HG03354 (cell line): ENCODE data around the gene TNS1.

Source experiments
- ATAC-seq: cut with Tn5 transposase; IDR thresholded peaks from one replicate; pipeline ENCODE4 v1.9.1; 2021; ENCODE audit warnings: mild to moderate bottlenecking; ENCODE audit not compliant: unreplicated experiment, poor library complexity, severe bottlenecking

The TNS1 gene

DNA sequence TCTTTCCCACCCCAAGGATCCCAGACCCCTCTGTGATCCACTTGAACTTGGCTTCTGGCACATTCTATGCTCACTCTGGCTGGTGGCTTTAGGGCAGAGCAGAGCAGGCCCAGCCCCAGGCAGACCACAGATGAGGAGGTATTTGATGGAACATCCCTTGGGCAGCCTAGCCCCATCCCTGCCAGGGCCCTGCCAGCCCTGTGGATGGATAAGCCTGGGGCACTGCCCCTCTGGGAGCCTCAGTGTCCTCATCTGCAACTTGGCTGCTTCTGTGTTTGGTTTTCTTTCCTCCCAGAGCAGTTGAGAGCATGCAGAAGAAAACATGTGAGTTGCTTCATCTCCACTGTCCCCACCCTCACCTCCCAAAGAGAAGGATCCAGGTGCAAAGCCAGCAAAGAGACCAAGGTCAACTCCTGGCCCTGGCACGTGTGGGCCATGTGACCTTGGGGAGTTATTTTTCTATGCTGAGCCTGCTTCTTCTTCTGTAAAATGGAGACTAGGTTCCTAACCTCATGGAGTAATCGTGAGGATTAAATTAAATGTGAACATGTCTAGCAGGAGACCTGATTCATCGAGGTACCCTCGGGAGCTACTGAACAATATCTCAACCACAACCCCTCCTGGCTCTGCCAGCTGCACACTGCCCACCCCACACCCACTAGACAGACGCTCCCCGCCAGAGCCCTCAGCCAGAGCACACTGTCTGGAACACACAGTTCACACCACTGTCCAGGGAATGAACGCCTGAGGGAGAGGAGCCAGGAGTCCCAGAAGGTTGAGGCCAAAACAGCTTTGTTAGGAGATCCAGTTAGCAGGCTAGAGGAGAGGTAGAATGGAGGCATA is 14.6 kb upstream of the TNS1 start:
- no peak for ATAC-seq

DNA sequence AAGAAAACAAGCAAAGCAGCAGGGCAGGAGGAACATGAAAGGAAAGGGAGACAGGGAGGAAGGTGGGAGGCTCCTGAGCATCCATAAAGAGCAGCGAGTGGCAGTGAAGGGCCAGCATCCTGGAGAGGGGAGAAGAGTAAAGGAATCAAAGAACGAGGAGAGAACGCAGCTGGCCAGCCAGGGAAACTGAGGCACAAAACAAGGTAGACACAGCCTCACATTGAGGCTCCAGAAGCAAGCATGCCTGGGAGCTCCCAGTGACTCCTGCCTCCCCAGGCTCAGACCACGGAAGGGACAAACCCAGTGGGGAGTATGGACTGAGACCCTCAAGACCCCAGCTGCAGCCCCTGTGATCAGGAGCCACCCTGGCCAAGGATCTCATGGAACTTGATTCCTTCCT is 14.0 kb upstream of the TNS1 start:
- ATAC-seq: no peak

DNA sequence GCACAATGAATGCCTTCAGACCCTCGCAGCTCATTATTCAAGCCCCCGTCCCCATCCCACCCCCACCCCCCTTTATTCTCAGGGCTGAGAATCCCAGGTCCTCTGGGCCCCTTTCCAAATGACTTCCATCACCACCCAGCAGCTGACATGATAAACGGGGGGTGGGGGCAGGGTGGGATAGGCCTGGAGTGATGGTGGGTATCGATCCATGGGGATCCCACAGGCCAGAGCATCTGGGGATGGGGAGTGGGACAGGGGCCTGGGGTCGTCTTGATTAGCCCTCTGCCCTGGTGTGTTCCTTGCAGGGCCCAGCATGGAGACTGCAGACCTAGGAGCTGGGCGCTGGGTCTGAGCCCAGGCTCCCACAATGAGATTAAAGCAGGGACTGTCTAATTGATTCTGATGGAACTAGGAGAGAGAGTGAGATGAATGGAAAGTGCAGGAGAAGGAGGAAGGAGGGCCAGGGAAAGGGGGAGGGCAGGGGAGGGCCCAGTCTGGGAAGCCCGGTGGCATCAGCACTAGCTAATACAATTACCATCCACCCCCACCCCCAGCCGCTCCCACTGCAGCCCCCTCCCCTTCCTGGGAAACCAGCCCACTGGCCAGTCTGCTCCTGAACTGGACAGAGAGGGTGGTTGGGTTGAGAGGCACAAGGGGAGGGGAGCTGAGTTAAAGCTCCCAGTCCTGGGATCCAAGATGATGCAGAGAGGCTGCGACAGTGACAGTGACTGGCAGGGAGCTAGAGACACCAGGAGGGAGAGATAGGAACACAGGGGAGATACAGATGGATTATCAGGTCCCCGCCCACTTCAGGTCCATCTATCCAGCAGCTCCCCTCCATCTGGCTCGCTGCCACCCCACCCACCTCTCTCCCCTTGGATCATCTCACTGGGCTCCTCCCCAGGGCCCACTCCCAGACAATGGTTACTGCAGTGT is 13.1 kb upstream of the TNS1 start:
- no peak for ATAC-seq

DNA sequence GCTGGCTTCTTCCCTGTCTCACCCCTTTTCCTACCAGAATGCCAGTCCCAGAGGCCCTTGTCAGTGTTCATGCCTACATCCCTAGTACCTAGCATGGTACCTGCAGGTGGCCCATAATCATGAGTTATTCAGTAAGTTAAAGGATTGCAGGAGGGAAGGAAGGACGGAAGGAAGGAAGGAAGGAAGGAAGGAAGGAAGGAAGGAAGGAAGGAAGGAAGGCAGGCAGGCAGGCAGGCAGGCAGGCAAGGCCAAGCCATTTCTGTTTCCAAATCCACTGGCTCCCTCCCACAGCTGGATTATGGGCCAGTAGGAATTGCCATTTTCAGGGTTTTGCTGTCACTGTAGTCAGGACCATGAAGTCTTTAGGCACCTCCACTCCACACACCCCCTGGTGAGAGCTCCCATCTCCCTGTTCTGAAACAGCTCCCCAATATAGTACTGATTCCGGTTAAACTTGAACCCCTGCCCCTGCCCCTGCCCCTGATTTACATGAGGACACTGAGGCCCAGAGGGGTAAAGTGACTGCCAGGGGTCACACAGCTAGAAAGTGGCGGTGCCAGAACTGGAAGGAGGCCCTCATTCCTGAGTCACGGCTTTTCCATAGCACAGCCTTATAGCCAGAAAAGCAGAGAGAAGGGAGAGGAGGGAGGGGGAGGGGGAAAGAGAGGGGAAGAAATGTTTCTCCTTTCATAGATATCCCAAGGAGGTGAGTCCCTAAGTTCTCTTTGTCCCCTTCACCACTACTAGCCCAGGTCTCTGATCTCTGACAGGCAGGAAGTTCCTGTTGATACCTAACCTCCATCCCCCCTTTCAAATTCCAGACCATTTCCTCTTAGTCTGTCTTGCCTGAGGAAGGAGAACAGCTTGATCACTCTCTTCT is 12.2 kb upstream of the TNS1 start:
- ATAC-seq: no peak

DNA sequence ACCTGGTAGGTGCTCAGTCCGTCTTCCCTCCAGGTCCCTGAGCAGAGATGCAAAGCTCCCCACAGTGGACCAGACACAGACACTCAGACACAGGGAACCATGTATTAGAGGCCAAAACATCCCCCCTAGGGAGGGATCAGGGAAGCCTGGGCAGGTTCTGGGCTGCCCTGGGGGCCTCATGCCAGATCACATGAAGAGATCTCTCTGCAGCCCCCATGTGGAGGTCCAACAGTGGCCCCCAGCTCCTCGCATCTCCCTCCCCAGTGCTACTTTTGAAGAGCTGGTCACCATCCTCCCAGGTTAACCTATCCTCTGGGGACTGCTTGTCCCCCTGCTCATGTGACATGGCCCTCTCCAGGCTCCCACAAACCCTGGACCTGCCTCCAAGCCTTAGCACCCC is 10.5 kb upstream of the TNS1 start:
- ATAC-seq: no peak

DNA sequence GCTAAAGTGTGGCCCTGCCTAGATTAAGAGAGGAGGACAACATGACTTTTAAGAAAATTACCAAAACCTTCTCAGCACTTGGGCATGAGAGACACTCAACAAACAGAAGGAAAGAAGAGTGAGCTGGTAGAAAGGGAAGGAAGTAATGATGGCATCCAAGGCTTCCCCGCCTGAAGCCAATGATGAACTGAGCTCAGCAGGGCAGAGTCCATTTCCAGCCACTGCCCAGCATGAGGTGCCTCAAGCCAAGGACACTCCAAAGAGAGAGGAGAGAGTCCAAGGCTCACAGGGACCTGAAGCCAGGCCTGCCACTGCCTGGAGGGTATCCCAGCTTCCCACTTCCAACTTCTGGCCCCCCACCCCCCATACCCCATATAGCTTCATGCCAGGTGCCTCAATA is 9.5 kb upstream of the TNS1 start:
- no peak for ATAC-seq

DNA sequence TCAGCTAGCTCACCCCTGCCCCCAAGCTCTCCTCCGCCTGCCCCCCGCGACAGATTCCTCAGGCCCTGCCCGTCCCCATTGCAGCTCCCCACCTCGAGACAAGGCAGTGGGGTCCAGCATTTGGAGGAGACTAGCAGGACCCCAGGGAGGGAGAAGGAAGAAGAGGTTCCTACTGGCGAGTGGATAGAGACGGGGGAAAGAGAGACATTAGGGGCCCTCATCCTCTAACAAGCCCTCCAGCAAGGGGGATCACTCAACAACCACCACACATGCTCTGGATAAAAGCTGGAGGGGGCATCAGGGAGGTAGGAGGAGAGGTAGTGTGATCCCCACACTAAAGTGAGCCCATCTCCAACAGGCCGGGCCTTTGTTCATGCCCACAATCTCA is 8.9 kb upstream of the TNS1 start:
- ATAC-seq: no peak

DNA sequence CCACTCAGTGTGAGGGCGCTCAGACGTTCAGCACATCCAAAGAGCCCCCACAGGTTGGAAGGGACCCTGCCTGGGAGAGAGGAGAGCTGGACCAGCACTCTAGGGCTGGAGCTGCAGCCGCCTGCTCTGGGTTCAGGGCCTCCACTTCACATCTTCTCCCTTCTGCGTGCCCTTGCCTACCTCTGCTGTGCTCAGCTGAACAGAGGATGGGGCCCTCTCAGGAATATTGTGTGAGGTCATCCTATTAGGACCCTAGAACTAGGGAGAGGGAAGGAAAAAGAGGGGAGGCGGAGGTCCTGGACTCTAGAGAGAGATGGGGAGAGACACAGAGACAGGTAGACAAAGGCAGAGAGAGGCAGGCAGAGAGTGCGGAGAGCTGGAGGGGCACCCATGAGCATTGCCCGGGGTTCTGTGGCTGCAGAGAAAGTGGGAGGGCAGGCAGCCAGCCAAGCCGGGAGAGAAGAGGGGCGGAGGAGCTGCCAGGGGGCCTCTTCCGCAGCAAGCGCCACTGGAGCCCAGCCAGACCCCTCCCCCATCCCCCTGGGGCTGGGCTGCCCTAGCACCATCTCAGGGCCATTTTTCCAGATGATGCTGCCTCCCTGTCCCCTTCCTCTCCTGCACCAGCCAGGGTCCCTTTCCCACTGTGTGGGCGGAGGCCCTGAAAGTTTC is 8.3 kb upstream of the TNS1 start:
- no peak for ATAC-seq

DNA sequence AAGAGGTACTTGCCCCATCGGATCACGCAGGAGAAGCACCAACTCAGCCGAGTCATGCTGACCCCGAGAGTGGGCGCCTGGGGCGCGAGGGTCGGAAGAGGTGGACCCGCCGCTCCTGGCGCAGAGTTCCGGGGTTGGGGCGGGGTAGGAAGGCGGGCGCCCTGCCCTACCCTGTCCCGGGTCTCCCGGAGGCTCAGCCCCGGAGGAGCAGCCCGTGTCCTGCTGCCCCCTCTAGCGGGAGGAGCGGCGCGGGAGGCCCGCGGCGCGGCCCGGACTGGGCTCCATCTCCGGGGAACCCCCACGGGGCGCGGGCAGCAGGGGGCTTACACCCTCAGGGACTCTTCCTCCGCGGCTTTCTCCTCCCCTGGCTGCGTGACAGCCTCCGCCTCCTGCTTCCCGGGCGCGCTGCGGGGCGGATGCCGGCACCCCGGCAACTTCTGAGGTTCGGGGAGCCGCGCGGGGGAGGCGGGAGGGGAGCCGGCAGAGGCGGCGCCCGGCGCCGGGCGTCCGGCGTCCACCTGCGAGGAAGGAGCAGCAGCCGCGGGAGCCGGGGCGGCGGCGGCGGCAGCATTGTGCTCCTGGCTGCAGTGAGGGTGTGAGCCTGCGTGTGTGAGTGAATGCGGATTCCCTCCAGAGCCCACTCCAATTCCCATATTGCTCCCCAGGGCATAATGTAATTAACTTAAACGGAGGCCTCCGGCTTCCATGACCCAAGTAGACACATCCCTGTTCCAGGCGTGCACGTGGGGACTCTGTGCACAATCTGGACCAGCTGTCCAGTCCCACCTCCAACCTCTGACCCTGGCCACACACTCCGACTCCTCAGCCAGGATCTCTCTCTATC is 7.6 kb upstream of the TNS1 start:
- no peak for ATAC-seq

DNA sequence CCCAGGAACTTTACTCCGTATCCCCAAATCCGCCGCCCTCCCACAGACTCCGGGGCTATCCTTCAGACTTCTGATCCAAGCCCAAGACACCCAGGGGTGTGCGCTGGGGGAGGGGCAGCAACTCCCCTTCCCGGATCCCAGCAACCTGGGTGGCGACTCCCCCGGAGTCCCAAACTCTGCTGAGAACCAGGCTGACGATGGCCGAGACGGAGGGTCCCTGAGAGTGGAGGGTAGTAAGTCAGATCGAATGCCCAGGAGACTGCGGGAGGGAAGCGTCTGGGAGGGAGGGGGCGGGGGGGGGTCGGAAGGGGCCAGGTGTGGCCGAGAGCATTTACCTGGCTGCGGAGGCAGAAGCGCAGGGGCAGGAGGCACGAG is 7.0 kb upstream of the TNS1 start:
- no peak for ATAC-seq

DNA sequence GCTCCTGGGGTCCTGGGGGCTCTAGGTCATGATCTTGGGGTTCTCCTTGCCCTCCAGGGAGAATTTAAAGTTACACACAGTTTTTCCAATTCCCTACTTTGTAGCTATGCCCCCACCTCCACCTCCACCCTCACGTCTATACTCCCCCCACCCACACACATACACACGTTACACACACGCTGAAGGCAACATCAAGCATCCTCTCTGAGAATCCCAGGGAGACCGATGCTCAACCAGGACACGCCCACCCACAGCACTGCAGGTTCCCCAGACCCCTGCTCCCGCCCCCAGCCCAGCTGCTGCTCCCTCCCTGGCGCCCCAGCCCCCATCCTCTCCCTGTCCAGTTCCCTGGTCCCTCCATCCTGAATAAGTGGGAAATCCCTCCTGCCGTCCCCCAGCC is 6.4 kb upstream of the TNS1 start:
- no peak for ATAC-seq

DNA sequence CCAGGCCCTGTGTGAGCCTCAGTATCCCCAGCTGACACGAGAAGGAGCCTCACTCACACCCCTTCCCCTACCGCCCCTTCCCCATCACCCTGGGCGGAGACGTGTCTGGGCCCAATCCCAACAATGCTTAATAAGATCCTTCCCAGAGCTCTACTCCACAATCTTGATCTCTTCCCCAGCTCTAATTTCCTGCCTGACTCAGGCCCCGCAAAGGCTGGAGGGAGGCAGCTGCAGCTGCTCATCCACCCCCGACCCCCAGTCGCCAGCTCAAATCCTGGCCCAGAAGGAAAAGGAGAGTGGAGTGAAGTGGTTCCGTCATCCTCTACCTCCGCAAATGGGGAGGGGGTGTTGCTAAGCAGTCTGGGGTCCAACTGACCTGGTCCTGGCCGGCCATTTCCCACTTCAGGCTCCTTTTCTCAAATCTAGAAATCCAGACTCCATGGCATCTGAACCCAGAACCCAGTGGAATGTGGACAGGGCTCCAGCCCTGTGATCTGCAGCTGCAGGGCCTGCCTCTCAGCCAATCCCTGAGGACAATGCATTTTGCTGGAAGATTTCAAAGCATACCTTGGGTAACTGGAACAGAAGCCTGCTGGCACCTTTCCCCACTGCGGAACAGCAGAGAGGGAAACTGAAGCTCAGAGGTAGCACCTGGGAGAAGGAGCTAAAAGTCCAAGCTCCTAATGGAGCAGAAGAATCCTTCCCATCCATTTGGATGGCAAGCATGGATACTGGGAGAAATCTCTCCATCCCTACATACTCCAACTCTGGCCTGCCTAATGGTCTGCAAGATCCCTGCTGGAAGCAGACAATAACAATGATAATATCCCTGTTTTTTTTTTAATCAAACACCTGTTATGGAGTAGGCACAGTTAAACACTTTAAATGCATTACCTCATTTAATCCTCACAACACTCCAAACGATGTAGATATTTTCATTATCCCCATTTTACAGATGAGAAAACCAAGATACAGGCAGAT is 5.6 kb upstream of the TNS1 start:
- ATAC-seq: no peak

DNA sequence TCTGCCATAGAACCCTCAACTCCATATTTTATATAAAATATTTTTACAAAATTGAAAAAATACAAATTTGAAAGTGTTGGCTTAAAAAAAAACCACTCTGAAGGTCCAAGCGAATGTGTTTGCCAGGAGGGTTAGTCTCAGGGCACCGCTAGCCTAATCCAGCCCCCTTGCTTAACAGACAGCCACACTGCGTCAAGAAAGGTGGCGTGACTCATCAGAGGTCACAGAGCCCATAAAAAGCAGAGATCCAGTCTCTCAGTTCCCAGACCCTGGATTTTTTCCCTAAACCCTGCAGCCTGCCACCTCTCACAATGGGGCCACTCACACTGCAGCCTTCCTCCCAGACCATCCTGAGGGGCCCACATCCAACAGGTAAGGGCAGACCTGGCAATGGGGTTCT is 3.9 kb upstream of the TNS1 start:
- no peak for ATAC-seq

DNA sequence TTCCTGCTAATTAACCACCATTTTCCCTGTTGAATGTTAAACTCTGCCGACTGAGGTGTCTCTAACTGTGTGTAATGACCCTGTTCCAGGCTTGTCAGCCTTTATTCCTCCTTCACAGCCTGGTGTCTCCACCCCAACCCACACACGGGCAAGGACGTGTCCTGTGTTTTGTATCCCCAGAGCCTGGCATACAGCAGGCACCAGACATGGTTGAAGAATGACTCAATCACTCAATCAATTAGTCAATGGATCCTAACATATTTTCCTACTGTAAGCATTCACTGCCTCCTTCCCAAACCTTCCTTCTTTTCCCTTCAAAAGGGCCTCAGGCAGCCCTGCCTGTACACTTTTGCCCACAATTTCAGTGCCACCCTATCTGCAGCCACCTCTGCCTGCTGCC is 2.7 kb upstream of the TNS1 start:
- no peak for ATAC-seq

DNA sequence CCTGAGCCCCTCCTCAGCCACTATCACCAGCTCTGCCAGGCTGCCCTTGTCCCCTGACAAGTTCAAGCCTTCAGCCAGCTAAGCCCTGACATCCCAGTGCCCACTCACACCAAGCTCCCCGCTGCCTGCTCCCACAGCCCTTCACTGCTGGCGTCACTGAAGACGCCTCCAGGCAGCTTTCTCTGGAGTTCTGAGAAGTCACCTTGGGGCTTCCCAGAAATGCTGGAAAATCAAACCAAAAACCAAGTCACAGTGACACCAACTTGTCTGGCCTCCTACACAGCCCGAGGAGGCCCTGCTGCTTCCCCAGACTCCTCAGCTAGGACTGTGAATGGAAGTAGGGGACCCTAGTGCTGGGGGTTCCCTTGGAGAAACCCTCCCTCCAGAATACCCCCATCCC is 2.2 kb upstream of the TNS1 start:
- ATAC-seq: no peak

DNA sequence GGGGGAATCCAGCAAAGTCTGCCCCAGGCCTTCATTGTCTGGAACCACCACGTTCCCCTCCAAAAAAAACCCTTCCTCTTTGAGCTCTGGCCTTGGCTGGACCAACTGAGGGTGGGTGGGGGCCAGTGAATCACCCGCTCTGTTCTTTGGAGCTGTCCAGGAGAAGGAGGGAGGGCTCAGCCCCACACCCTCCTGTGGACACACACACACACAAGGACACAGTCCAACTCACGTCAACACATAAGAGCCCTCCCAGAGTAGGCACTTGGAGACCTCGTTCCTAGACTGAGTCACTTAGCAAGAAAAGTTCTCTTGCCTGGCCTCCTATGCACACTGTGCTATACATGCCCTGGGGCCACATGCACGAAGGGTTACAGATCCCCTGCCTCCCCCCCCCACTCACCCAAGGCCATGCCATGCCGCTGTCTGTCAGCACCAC is 1.2 kb upstream of the TNS1 start:
- ATAC-seq: no peak

DNA sequence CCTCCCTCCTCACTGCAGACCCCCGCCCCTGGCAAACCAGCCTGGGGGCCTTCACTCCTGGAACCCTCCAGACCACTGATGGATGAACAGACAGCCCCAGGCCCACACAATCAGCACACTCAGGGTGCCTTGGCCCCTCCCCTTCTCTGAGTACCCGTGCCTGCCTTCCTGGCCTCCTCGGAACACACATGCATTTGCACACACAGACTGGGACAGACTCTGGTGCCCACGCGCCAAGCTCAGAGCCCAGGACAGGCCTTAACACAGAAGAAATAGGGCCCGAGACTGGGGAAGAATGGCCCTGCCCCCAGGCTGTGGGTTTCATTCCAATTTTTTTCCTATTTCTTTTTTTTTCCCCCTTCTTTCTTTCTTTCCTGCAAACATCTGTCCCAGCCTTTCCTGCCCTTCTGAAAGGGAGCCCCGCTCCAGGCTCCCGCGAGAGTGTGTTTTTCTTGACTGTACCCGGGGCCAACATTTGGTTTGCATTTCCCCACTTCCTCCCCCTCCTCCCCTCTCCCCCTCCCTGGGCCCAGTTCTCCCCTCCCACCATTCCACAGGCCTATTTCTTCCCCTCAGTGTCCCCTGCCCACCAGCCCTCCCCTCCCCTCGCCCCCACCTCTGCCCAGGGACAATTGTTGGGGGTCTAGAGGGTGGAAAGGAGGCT is 618 bp upstream of the TNS1 start:
- ATAC-seq: no peak
